ENCODE data around the gene MROH2A.

The MROH2A gene

DNA sequence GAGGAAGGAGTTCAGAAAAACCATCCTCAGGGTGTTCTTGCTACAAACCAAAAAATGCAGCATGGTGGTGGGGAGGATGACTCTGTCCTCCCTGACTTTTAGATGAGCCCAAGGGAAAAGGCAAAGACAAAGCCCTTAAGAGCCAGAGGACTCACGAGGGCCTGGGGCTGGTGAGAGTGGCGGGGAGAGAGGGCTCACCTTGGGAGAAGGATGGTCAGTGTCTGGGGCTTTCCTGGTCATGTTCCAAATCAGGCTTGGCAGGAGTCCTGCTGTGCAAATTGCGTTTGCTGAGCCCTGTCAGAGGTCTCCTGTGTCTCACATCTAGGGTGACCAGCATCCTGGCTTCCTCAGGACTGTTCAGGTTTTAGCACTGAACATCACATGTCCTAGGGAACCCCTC is 13.4 kb upstream of the MROH2A start:
- TF ChIP-seq, protein P1, sequence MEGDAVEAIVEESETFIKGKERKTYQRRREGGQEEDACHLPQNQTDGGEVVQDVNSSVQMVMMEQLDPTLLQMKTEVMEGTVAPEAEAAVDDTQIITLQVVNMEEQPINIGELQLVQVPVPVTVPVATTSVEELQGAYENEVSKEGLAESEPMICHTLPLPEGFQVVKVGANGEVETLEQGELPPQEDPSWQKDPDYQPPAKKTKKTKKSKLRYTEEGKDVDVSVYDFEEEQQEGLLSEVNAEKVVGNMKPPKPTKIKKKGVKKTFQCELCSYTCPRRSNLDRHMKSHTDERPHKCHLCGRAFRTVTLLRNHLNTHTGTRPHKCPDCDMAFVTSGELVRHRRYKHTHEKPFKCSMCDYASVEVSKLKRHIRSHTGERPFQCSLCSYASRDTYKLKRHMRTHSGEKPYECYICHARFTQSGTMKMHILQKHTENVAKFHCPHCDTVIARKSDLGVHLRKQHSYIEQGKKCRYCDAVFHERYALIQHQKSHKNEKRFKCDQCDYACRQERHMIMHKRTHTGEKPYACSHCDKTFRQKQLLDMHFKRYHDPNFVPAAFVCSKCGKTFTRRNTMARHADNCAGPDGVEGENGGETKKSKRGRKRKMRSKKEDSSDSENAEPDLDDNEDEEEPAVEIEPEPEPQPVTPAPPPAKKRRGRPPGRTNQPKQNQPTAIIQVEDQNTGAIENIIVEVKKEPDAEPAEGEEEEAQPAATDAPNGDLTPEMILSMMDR (IDR thresholded peaks at IDR 0.05; ENCODE audit: insufficient read depth, low read depth, low read length, missing control alignments): no peak
- DNase-seq (ENCODE audit: low read depth): no peak
- no peak overlapping the region for H3K4me3 ChIP-seq (ENCODE audit: low read depth, low read length)

DNA sequence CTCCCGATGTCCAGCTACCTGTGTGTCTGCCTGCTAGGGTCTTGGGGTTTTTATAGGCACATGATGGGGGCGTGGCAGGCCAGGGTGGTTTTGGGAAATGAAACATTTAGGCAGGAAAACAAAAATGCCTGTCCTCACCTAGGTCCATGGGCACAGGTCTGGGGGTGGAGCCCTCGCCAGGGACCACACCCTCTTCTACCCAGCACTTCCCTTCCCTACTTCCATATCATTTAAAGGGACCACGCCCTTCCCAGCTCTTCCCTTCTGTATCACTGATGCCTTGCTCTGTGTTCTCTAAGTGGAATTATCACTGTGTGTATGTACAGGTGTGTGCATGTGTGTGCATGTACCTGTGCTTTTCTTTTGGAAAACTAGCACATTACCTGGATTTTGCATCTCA is 11.7 kb upstream of the MROH2A start:
- TF ChIP-seq, protein P1 (IDR thresholded peaks at IDR 0.05; ENCODE audit: insufficient read depth, low read depth, low read length, missing control alignments): no peak
- H3K4me3 ChIP-seq (ENCODE audit: low read depth, low read length): no peak overlapping the region
- DNase-seq (ENCODE audit: low read depth): no peak

DNA sequence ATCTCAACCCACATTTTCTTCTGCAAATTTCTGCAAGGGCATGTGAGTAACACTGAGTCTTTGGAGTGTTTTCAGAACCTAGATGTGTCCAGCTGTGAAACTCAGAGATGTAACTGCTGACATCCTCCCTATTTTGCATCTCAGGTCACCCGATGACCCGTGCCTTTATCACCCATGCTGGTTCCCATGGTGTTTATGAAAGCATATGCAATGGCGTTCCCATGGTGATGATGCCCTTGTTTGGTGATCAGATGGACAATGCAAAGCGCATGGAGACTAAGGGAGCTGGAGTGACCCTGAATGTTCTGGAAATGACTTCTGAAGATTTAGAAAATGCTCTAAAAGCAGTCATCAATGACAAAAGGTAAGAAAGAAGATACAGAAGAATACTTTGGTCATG is 10.1 kb upstream of the MROH2A start:
- TF ChIP-seq, protein P1 (IDR thresholded peaks at IDR 0.05; ENCODE audit: insufficient read depth, low read depth, low read length, missing control alignments): no peak
- no peak for DNase-seq (ENCODE audit: low read depth)
- no peak overlapping the region for H3K4me3 ChIP-seq (ENCODE audit: low read depth, low read length)

DNA sequence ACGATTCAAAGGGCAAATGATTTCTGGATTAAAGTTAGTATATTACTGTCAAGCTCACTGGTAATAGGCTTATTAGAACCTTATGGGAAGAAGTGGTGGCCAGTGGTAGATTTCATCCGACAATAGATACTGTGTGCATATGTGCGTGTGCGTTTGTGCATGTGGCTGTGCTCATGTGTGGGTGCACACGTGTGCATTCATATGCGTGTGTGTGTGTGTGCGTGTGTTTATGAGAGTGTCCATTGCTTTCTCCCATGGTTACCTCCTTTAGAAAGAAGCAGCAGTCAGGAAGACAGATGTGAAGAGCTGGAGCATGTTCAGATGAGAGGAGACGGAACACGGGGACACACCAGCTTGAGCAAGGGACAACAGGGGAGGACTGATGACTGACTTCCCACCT is 8.9 kb upstream of the MROH2A start:
- TF ChIP-seq, protein P1 (IDR thresholded peaks at IDR 0.05; ENCODE audit: insufficient read depth, low read depth, low read length, missing control alignments): no peak
- H3K4me3 ChIP-seq (ENCODE audit: low read depth, low read length): no peak overlapping the region
- no peak for DNase-seq (ENCODE audit: low read depth)

DNA sequence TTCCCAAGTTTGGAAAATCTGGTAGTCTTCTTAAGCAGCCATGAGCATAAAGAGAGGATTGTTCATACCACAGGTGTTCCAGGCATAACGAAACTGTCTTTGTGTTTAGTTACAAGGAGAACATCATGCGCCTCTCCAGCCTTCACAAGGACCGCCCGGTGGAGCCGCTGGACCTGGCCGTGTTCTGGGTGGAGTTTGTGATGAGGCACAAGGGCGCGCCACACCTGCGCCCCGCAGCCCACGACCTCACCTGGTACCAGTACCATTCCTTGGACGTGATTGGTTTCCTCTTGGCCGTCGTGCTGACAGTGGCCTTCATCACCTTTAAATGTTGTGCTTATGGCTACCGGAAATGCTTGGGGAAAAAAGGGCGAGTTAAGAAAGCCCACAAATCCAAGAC is 6.0 kb upstream of the MROH2A start:
- no peak for DNase-seq (ENCODE audit: low read depth)
- TF ChIP-seq, protein P1 (IDR thresholded peaks at IDR 0.05; ENCODE audit: insufficient read depth, low read depth, low read length, missing control alignments): no peak
- no peak overlapping the region for H3K4me3 ChIP-seq (ENCODE audit: low read depth, low read length)

DNA sequence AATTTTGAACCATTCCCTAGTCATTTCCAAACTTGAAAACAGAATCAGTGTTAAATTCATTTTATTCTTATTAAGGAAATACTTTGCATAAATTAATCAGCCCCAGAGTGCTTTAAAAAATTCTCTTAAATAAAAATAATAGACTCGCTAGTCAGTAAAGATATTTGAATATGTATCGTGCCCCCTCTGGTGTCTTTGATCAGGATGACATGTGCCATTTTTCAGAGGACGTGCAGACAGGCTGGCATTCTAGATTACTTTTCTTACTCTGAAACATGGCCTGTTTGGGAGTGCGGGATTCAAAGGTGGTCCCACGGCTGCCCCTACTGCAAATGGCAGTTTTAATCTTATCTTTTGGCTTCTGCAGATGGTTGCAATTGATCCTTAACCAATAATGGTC is 5.5 kb upstream of the MROH2A start:
- no peak overlapping the region for H3K4me3 ChIP-seq (ENCODE audit: low read depth, low read length)
- no peak for DNase-seq (ENCODE audit: low read depth)
- TF ChIP-seq, protein P1 (IDR thresholded peaks at IDR 0.05; ENCODE audit: insufficient read depth, low read depth, low read length, missing control alignments): no peak

DNA sequence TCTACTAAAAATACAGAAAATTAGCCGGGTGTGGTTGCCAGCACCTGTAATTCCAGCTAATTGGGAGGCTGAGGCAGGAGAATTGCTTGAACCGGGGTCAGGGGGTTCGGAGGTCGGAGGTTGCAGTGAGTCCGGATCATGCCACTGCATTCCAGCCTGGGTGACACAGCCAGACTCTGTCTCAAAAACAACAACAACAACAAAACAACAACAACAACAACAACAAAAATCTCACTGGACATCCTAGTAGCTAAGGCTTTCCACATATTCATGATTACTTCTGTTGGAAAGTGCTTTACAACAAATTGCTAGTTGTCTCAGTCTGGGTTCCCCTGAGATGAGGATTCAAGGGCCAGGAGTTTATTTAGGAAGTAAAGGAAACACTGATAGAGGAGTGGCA is 4.3 kb upstream of the MROH2A start:
- DNase-seq (ENCODE audit: low read depth): no peak
- no peak overlapping the region for H3K4me3 ChIP-seq (ENCODE audit: low read depth, low read length)
- TF ChIP-seq, protein P1 (IDR thresholded peaks at IDR 0.05; ENCODE audit: insufficient read depth, low read depth, low read length, missing control alignments): no peak
